NT2/D1 (cell line): ENCODE results near the gene HAO1.

Experiments
- SUZ12 ChIP-seq: IDR thresholded peaks from 2 replicates; pipeline ENCODE4 v1.6.1; 2011; ENCODE audit not compliant: insufficient read length, insufficient read depth; ENCODE audit errors: extremely low read depth
- YY1 ChIP-seq: IDR thresholded peaks from 2 replicates; pipeline ENCODE4 v1.6.1; 2011; ENCODE audit not compliant: insufficient read length, insufficient read depth
- ZNF274 ChIP-seq: IDR thresholded peaks from 2 replicates; pipeline ENCODE4 v1.6.1; 2011; ENCODE audit warnings: mild to moderate bottlenecking, low read depth, low read length

DNA sequence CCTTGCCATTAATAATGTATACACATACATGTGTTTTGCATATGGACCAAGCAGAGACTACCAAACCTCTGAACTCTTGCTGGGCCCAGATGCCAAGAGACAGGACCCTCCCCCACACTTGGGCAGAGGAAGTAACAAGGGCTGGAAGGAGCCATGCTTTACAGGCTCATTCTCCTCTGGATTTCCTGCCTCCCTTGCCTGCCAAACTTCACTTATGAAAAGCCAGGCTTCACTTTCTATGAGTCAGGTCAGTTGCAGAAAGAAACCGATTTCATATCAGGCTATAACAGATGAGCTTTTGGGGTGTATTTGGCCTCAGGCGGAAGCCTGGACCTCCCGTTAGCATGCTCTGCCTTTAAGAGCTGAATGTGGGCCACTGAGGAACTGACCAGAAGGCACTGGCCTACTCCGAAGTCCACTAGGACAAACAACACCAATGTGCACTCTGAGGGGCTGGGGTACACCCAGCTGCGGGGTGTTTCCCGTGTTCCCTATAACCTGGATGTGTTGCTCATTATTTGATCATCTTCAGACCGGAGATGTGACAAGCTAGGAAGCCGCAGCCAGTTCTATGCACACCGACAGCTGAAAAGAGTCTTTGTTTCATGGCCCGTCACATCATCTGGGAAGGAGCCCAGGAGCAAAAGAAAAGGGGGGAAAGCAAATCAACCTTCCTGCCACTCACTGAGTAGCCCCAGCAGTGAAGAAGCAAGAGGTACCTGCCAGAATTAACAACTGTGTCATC lies 28.5 kb downstream of the HAO1 start:
- TF ChIP-seq SUZ12 (no peak), YY1 (no peak), ZNF274 (no peak)
